Measurements from ENCODE around the gene RAC3. TPM values are rescaled to one million over a fixed set of nuclear protein-coding genes. Genes with fewer than 3 reads are reported as not detected.

The RAC3 gene
- total RNA-seq, 1 donor from 2014 or later: 31.6 TPM

DNA sequence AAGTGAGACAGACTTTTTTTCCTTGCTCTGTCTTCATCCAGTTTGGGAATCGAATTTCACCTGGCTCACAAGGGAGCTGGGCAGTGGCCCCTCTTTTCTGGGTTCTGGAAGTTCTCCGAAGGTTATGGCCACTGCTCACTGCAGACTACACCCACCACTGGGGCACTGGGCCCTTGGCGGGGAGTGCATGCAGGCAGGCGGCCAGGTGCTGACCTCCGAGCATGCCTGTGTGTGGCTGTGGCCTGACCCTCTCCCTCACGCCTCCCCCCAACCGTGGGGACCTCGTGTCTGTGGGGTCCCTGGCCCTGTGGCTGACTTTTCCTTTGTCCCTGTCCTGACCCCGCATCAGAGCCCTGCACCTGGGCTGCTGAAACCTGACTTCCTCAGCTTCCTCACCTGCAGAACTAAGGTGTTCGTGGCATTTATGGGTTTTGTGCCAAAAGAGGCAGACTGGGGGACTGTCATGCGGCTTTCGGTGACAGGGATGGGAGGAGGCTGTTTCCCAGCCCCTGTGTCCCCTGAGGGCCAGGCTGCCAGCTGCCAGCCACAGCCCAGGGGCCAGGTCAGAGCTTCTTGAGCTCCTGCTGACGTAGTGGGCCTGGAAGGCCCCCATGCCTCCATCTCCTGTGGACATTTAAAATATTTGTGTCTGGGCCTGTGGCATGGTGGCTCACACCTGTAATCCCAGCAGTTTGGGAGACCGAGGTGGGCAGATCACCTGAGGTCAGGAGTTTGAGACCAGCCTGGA, 32.6 kb upstream of the RAC3 start:
- Histone ChIP-seq H3K36me3 (no peaks in the 10 kb centered on the region), H3K4me1 (peaks cover 8% of the 10 kb centered on the region), H3K27me3 (no peaks in the 10 kb centered on the region), H3K9ac (no peak overlapping the region), H2AFZ (replicated peaks) (no peak overlapping the region), H3K4me2 (no peak overlapping the region), H3K27ac (no peak overlapping the region), H3K4me3 (no peak overlapping the region), H4K20me1 (ENCODE audit: low read depth) (peaks cover 4% of the 10 kb centered on the region), H3F3A (ENCODE audit: low read depth) (peaks cover 3% of the 10 kb centered on the region), H3K9me3 (ENCODE audit: low read depth) (no peaks in the 10 kb centered on the region), H3K79me2 (ENCODE audit: low read depth) (no peaks in the 10 kb centered on the region)
- DNase-seq (ENCODE audit: low spot score): no peak
- H3K36me3 Mint-ChIP-seq: no peaks in the 10 kb centered on the region
- H3K4me1 Mint-ChIP-seq: peaks cover 27% of the 10 kb centered on the region
- peaks cover 3% of the 10 kb centered on the region for H3K27me3 Mint-ChIP-seq (ENCODE audit: insufficient read depth, low read depth)
- no peaks in the 10 kb centered on the region for H3K9me3 Mint-ChIP-seq
- no peak overlapping the region for H3K27ac Mint-ChIP-seq
- TF ChIP-seq, protein P1, sequence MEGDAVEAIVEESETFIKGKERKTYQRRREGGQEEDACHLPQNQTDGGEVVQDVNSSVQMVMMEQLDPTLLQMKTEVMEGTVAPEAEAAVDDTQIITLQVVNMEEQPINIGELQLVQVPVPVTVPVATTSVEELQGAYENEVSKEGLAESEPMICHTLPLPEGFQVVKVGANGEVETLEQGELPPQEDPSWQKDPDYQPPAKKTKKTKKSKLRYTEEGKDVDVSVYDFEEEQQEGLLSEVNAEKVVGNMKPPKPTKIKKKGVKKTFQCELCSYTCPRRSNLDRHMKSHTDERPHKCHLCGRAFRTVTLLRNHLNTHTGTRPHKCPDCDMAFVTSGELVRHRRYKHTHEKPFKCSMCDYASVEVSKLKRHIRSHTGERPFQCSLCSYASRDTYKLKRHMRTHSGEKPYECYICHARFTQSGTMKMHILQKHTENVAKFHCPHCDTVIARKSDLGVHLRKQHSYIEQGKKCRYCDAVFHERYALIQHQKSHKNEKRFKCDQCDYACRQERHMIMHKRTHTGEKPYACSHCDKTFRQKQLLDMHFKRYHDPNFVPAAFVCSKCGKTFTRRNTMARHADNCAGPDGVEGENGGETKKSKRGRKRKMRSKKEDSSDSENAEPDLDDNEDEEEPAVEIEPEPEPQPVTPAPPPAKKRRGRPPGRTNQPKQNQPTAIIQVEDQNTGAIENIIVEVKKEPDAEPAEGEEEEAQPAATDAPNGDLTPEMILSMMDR (IDR thresholded peaks at IDR 0.05): no peak
- no peak for TF ChIP-seq EZH2phosphoT487 (IDR thresholded peaks at IDR 0.05)
- H3K4me3 Mint-ChIP-seq: no peak overlapping the region

GRCh38 chr17:81999587-81999975, 31.9 kb upstream of the RAC3 start:
- Mint-ChIP-seq H3K9me3 (no peaks in the 10 kb centered on the region), H3K27me3 (ENCODE audit: insufficient read depth, low read depth) (peaks cover 3% of the 10 kb centered on the region), H3K4me1 (peaks cover 23% of the 10 kb centered on the region), H3K27ac (no peak overlapping the region), H3K4me3 (no peak overlapping the region), H3K36me3 (no peaks in the 10 kb centered on the region)
- Histone ChIP-seq H3K79me2 (ENCODE audit: low read depth) (no peaks in the 10 kb centered on the region), H4K20me1 (ENCODE audit: low read depth) (peaks cover 4% of the 10 kb centered on the region), H3K9ac (no peak overlapping the region), H3F3A (ENCODE audit: low read depth) (no peaks in the 10 kb centered on the region), H3K4me2 (no peak overlapping the region), H3K9me3 (ENCODE audit: low read depth) (no peaks in the 10 kb centered on the region), H3K36me3 (no peaks in the 10 kb centered on the region), H2AFZ (replicated peaks) (no peak overlapping the region), H3K4me1 (peaks cover under 1% of the 10 kb centered on the region), H3K27me3 (no peaks in the 10 kb centered on the region), H3K27ac (no peak overlapping the region), H3K4me3 (no peak overlapping the region)
- no peak for DNase-seq (ENCODE audit: low spot score)
- TF ChIP-seq EZH2 (IDR thresholded peaks at IDR 0.05): no peak
- no peak for TF ChIP-seq EZH2phosphoT487 (IDR thresholded peaks at IDR 0.05)
- TF ChIP-seq, protein P1 (IDR thresholded peaks at IDR 0.05): no peak

- peaks cover 4% of the 10 kb centered on the region for H4K20me1 ChIP-seq (ENCODE audit: low read depth)
- Mint-ChIP-seq H3K27me3 (ENCODE audit: insufficient read depth, low read depth) (peaks cover 3% of the 10 kb centered on the region), H3K4me1 (peaks cover 19% of the 10 kb centered on the region), H3K4me3 (no peak overlapping the region), H3K9me3 (no peaks in the 10 kb centered on the region), H3K27ac (no peak overlapping the region), H3K36me3 (no peaks in the 10 kb centered on the region)
- DNase-seq (ENCODE audit: low spot score): no peak
- no peaks in the 10 kb centered on the region for H3K9me3 ChIP-seq (ENCODE audit: low read depth)
- no peaks in the 10 kb centered on the region for H3F3A ChIP-seq (ENCODE audit: low read depth)
- H2AFZ ChIP-seq (replicated peaks): no peak overlapping the region
- H3K9ac ChIP-seq: no peak overlapping the region
- TF ChIP-seq EZH2phosphoT487 (IDR thresholded peaks at IDR 0.05) (no peak), EZH2 (IDR thresholded peaks at IDR 0.05) (no peak)
- TF ChIP-seq, protein P1 (IDR thresholded peaks at IDR 0.05): no peak
- no peaks in the 10 kb centered on the region for H3K4me1 ChIP-seq
- no peak overlapping the region for H3K4me3 ChIP-seq
- no peak overlapping the region for H3K27ac ChIP-seq
- H3K27me3 ChIP-seq: no peaks in the 10 kb centered on the region
- no peaks in the 10 kb centered on the region for H3K36me3 ChIP-seq
- no peak overlapping the region for H3K4me2 ChIP-seq
- no peaks in the 10 kb centered on the region for H3K79me2 ChIP-seq (ENCODE audit: low read depth)
These were observed 31.3 kb upstream of the RAC3 start for GRCh38 chr17:81999976-82000802.
